ENCODE data around the gene VRK2.
"Not testable (repeated sequence)": the region's sequence is repeated elsewhere in the genome, so short reads cannot be mapped to it uniquely, and the experiment has no call there.

DNA sequence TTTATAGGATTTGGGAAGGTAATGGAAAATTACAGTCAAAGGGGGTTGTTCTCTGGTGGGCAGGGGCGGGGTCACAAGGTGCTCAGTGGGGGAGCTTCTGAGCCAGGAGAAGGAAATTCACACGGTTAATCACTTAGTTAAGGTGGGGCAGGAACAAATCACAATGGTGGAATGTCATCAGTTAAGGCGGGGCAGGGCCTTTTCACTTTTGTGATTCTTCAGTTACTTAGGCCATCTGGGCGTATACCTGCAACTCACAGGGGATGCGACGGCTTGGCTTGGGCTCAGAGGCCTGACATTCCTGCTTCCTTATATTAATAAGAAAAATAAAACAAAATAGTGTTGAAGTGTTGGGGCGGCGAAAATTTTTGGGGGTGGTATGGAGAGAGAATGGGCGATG is 67.0 kb downstream of the VRK2 start:
- not testable (repeated sequence) for TF ChIP-seq CTCF (IDR thresholded peaks at IDR 0.05; ENCODE audit: borderline replicate concordance, extremely low read depth, low read length, poor library complexity, severe bottlenecking); EZH2 (IDR thresholded peaks at IDR 0.05; ENCODE audit: borderline replicate concordance, low read depth, low read length, severe bottlenecking)

Measured in DND-41 (cell line).